Right lobe of liver (tissue), 4 donors: ENCODE data around the gene PPP1CA.
"Not testable (repeated sequence)": the region's sequence is repeated elsewhere in the genome, so short reads cannot be mapped to it uniquely, and the experiment has no call there.

ENCODE experiments used
- CTCF ChIP-seq, 4 donors: fragments of 200-600 bp in 3 of 4; fragments of 450-650 bp in 1 of 4; IDR thresholded peaks; one replicate each; pipeline versions ENCODE4 v1.5.1 to v1.8.0; 2016 to 2022; ENCODE audit warnings: antibody characterized with exemption in 4 of 4, mild to moderate bottlenecking in 2 of 4
- POLR2A ChIP-seq: fragments of 450-650 bp; IDR thresholded peaks from one replicate; pipeline ENCODE4 v1.6.1; 2017; ENCODE audit warnings: antibody characterized with exemption, mild to moderate bottlenecking
- donor health status: DM: no; HTN: no; CAD: no.
- donor health status: DM: no; HTN: no; CAD: no.
- donor health status: DM: no; HTN: yes; CAD: no.

- TF ChIP-seq POLR2A; CTCF (IDR thresholded peaks at IDR 0.05): not testable (repeated sequence)
Observed at GRCh38 chr11:67403085-67403484, 1.4 kb upstream of the PPP1CA start.
